SU-DHL-6 (cell line): ENCODE measurements around the gene CCND2.

ENCODE experiments used
- CTCF ChIP-seq: fragments of 200-600 bp; sonication (generic); IDR thresholded peaks from one replicate; pipeline ENCODE4 v1.5.1; 2017; ENCODE audit warnings: antibody characterized with exemption, mild to moderate bottlenecking, low read length, moderate library complexity; ENCODE audit not compliant: insufficient read depth, poor library complexity, severe bottlenecking
- EZH2phosphoT487 ChIP-seq: fragments of 200-600 bp; sonication (generic), shearing (Covaris generic); conservative IDR thresholded peaks from 2 replicates; pipeline ENCODE4 v1.6.1; 2018; ENCODE audit warnings: mild to moderate bottlenecking, antibody characterized with exemption, low read length, moderate library complexity, mixed read lengths

GRCh38 chr12:4224206-4224889 is 49.2 kb upstream of the CCND2 start:
- TF ChIP-seq CTCF (no peak), EZH2phosphoT487 (no peak)
